Lung (tissue), 12 donors: ENCODE data around the gene DCHS2. TPM values are rescaled to one million over a fixed set of nuclear protein-coding genes. Genes with fewer than 3 reads are reported as not detected.

ENCODE experiments used
- ATAC-seq: fragments of 200-7000 bp; cut with Tn5 transposase; one replicate; pipeline ENCODE4 v1.9.1; 2020; ENCODE audit warnings: moderate number of reproducible peaks; ENCODE audit not compliant: insufficient read depth, low FRiP score
- DNase-seq, 3 donors: peaks; one replicate each; pipeline ENCODE4 v3.0.0-alpha.2; 2013 to 2017
- H3K27ac ChIP-seq, 2 donors: one replicate each; pipeline ENCODE4 v1.5.1; 2013; ENCODE audit warnings: mild to moderate bottlenecking in 2 of 2, moderate library complexity in 2 of 2, control low read depth in 1 of 2, inconsistent platforms in 1 of 2, low read depth in 1 of 2, low read length in 1 of 2
- H3K27me3 ChIP-seq, 3 donors: one replicate each; pipeline ENCODE4 v1.5.1; 2013; ENCODE audit warnings: low read length in 2 of 3; ENCODE audit not compliant: control insufficient read depth in 3 of 3, insufficient read depth in 3 of 3
- H3K36me3 ChIP-seq, 4 donors: one replicate each; pipeline ENCODE4 v1.5.1; 2013; ENCODE audit warnings: low read length in 4 of 4, mild to moderate bottlenecking in 1 of 4, moderate library complexity in 1 of 4; ENCODE audit not compliant: control insufficient read depth in 4 of 4, insufficient read depth in 4 of 4
- H3K4me1 ChIP-seq, 5 donors: one replicate each; pipeline ENCODE4 v1.5.1; 2013; ENCODE audit warnings: low read length in 5 of 5, mild to moderate bottlenecking in 2 of 5, moderate library complexity in 1 of 5; ENCODE audit not compliant: control insufficient read depth in 5 of 5, insufficient read depth in 5 of 5
- H3K4me3 ChIP-seq: one replicate; pipeline ENCODE4 v1.5.1; 2013; ENCODE audit warnings: mild to moderate bottlenecking, control low read depth, moderate library complexity
- H3K9ac ChIP-seq, 2 donors: one replicate each; pipeline ENCODE4 v1.5.1; 2013; ENCODE audit warnings: low read length in 2 of 2, control low read depth in 1 of 2; ENCODE audit not compliant: insufficient read depth in 1 of 2
- H3K9me3 ChIP-seq, 4 donors: one replicate each; pipeline ENCODE4 v1.5.1; 2013; ENCODE audit warnings: low read length in 3 of 4, mild to moderate bottlenecking in 1 of 4, moderate library complexity in 1 of 4; ENCODE audit not compliant: control insufficient read depth in 4 of 4, insufficient read depth in 3 of 4
- WGBS, 2 donors: extraction: QIAGEN DNeasy Blood & Tissue Kit; methylation state at CpG; one replicate each; pipeline ENCODE4 v1.1.7; 2013; 5-methylcytosine and 5-hydroxymethylcytosine counted together
- polyA plus RNA-seq, 2 donors: library from polyadenylated mRNA; stranded (reverse); fragments of 200-250 nt; gene quantifications; one replicate each; pipeline ENCODE4 v1.2.1, GENCODE V29; 2013
- total RNA-seq, 2 donors: library from RNA; depleted of rRNA in 1 of 2; stranded (reverse); fragments of >200 nt in 1 of 2; gene quantifications; one replicate each; pipeline ENCODE4 v1.2.1, GENCODE V29; 2014 to 2021
- TF ChIP-seq, protein P1 (sequence below): IDR thresholded peaks from 2 replicates; pipeline ENCODE4 v1.5.1; 2012; ENCODE audit warnings: mild to moderate bottlenecking; ENCODE audit errors: control extremely low read depth, extremely low read depth
- donor health status: control.
- donor health status: control.
- donor health status: Bipolar disorder and iron deficiency.
- donor health status: healthy.
- donor health status: DM: yes; HTN: yes; CAD: no.

Gene DCHS2
- total and polyA plus RNA-seq, 4 donors = 0.02 to 13.4 (median 0.53) TPM

DNA sequence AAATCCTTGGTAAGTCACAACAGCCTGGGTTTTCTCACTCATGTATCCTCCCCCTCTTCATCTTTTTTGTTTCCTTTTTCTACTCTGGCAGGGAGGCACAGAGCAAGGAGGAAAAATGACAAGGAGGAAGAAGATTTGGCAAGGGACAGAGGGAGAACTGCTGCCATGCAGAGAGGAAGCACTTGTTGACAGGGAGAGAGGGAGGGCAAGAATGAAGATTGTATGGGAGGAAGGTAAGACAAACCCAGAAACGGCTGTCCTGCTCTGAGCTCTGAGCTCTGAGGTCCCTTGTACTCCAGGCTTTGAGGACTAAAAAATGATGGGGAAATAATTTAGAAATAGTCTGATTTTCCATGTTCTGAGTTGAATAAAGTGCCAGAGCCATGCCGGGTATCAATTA lies 123.9 kb downstream of the DCHS2 start:
- no peaks in the 10 kb centered on the region for H3K36me3 ChIP-seq
- H3K9me3 ChIP-seq = no peaks in the 10 kb centered on the region
- DNase-seq (no peak), ATAC-seq (no peak)
- H3K27me3 ChIP-seq = no peaks in the 10 kb centered on the region
- peaks cover 0 to 17% (median 0%) of the 10 kb centered on the region in 5 donors for H3K4me1 ChIP-seq
- H3K27ac ChIP-seq = no peak overlapping the region
- H3K9ac ChIP-seq = no peak overlapping the region
- no peak overlapping the region for H3K4me3 ChIP-seq
- TF ChIP-seq, protein P1, sequence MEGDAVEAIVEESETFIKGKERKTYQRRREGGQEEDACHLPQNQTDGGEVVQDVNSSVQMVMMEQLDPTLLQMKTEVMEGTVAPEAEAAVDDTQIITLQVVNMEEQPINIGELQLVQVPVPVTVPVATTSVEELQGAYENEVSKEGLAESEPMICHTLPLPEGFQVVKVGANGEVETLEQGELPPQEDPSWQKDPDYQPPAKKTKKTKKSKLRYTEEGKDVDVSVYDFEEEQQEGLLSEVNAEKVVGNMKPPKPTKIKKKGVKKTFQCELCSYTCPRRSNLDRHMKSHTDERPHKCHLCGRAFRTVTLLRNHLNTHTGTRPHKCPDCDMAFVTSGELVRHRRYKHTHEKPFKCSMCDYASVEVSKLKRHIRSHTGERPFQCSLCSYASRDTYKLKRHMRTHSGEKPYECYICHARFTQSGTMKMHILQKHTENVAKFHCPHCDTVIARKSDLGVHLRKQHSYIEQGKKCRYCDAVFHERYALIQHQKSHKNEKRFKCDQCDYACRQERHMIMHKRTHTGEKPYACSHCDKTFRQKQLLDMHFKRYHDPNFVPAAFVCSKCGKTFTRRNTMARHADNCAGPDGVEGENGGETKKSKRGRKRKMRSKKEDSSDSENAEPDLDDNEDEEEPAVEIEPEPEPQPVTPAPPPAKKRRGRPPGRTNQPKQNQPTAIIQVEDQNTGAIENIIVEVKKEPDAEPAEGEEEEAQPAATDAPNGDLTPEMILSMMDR = no peak
- WGBS, 2 donors = 55 to 70% methylated on average over 2 of the region's 2 CpGs

DNA sequence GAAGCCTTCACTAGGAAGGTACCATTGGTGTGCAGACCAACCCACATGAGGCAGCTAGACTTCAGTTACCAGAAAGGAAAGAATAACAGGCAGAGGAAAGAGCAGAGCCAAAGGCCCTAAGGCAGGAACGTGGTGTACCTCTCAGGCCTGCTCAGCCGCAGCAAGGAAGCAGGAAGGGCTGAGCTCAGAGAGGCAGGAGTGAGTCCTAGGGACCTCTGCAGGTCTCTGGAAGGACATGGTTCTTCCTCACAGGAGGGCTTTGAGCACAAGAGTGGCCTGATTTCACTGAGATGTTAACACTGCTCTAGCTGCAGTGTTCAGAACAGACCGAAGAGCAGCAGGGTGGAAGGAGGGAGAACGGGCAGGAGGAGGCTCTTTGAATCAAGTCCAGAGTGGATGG lies 124.6 kb downstream of the DCHS2 start:
- ATAC-seq (no peak), DNase-seq (no peak)
- H3K9me3 ChIP-seq = no peaks in the 10 kb centered on the region
- TF ChIP-seq, protein P1 = no peak
- no peaks in the 10 kb centered on the region for H3K27me3 ChIP-seq
- H3K27ac ChIP-seq = no peak overlapping the region
- H3K4me3 ChIP-seq = no peak overlapping the region
- 62 to 65% methylated on average over 4 of the region's 4 CpGs for WGBS, 2 donors
- H3K9ac ChIP-seq = no peak overlapping the region
- H3K4me1 ChIP-seq = peaks cover 0 to 17% (median 0%) of the 10 kb centered on the region in 5 donors
- H3K36me3 ChIP-seq = no peaks in the 10 kb centered on the region

DNA sequence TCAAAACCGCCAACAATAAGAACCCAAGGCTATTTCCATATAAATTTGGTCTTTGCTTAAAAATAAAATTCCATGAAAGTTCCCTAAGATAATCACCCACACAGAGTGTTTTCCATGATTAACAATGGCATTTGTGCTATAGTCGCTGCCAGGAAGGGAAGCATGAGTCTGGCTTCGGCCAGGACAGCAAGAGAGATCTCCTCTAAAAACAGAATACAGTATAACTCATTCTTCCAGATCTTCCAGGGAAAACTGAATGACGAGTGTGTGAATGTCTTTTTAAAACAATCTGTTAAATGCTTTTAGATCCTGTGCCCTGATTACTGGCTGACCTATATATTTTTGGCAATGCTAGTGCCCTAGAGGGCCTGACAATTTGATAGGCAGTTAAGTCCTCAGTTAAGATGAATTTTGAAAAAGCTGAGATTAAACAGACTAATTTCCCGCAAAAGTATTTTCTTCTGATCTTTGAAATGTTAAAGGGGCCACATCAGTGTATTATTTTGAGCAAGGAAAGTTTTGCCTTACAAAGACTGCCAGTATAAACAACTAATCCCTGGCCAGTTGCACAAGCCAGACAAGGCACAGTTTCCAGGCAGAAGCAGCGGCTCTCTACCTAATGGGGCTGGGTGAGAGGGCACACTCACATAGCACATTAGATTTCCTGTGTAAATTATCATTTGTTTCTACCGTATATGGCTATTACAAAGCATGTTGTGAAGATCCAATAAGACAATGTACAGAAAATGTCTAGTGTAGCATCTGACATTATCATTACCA lies 127.3 kb downstream of the DCHS2 start:
- WGBS, 2 donors = 63 to 71% methylated on average over 7 of the region's 7 CpGs
- TF ChIP-seq, protein P1 = no peak
- no peaks in the 10 kb centered on the region for H3K27me3 ChIP-seq
- ATAC-seq (no peak), DNase-seq (peak in 2 of 3 donors; percentile 39 to 53)
- no peaks in the 10 kb centered on the region for H3K9me3 ChIP-seq
- H3K27ac ChIP-seq = no peak overlapping the region
- no peaks in the 10 kb centered on the region for H3K36me3 ChIP-seq
- H3K4me3 ChIP-seq = no peak overlapping the region
- peaks cover 0 to 31% (median 0%) of the 10 kb centered on the region in 5 donors for H3K4me1 ChIP-seq
- H3K9ac ChIP-seq = no peak overlapping the region
